DMS53 (cell line): ENCODE data around the gene ALK.

Experiments used
- DNase-seq: peaks from one replicate; lab custom pipeline; 2025; lab: John Stamatoyannopoulos, UW

Gene ALK

DNA sequence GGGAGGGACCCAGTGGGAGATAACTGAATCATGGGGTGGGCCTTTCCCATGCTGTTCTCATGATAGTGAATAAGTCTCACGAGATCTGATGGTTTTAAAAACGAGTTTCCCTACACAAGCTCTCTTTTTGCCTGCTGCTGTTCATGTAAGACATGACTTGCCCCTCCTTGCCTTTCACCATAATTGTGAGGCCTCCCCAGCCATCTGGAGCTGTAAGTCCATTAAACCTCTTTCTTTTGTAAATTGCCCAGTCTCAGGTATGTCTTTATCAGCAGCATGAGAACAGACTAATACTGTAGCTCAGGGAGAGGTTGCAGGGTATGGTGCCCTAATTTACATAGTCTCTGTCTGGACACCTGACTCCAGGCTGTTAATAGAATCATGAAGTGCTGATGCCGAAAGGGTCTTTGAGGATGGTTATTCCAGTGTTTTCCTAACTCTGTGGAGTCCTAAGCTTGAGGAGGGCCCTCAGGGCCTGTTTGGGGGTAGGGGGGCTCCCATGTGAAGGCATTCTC, 343.2 kb downstream of the ALK start:
- DNase-seq, result no peak

DNA sequence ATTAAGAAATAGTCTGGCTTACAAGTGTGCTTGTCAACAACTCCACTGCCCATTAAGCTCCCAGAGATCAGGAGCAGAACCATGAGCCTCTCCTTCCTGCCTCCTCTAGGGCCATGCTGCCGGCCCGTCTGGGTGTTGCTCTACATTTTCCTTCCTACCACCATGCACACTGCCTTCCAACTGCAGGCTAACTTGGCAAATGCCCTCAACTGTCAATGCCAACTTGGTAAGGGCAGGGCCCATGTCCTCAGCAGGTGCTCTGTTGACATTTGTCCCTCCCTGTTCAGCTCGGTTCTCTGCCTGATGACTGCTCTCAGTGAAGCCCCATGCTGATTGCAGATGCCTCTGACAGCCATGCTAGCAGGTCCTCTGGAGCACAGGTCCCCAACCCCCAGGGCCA, 345.2 kb downstream of the ALK start:
- no peak for DNase-seq

DNA sequence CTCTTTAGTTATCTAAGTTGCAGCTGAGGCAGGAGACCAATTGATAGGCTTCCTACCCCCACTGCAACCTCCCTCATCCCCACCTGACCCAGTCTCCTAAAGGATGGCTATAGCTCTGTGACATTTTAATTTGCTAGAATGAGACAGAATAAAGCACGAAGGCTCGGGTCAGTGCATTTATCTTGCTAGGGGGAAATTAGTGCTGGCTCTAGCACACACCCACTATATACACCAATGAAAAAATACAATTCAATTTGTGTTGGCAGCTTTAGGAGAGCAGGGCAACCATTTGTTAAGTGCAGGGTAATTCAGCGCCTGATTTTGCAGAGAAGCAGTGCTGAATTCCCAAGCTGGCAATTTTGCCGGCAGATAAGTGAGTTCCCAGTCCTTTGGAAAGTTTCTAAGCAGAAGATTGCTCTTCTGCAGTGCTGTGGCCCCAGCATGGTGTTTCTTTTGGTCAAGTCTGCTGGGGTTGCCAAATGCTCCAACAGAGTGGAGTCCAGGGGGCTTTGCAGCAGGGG, 346.0 kb downstream of the ALK start:
- DNase-seq, result no peak

DNA sequence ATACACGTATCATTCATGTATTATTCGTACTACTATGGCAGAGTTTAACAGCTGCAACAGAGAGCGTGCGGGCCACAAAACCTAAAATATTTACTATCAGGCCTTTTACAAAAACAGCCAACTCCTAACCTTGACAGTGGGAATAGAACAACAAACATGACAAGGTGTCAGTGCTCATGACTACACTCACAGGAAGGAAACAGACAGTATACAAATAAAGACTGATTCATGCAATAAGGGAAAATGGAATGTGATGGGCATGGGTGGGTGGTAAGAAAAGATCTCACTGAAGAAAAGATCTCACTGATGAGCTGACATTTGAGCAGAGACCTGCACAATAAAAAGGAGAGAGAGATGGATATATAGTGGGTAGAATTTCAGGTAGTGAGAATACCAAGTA, 347.8 kb downstream of the ALK start:
- no peak for DNase-seq

DNA sequence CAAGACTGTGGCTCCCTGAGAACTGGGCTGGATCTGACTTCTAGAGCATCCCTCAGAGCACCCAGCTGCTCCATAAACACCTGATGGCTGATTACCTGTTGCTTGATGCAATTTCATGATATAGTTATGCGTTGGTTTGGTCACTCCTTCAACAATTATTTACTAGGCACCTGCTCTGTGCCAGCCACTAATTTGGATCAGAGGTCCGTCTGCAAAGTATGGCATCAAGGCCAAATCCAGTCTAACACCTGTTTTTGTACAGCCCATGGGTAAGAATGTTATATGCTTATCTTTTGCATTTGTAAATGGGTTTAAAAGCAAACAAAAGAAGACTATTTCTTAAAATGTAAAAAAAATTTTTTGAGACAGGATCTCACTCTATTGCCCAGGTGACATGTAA, 348.2 kb downstream of the ALK start:
- DNase-seq, result no peak

DNA sequence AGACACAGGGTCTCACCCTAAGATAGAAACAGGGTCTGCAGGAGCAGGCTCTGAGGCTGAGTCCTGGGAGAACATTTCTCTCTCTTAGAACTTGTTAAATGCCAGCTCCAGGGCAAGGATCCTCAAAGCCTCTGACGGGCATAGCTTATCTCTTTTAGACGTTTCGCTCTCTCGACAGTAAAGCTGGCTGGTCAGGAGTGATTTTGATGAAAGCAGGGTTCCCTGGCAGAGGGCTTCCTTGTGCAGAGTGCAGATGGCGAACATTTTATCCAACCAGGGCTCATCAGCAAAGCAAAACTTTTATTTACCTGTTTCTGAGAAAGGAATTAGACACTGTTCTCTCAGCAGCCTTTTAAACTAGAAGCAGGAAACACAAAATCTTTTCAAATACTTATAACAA, 350.8 kb downstream of the ALK start:
- no peak for DNase-seq

DNA sequence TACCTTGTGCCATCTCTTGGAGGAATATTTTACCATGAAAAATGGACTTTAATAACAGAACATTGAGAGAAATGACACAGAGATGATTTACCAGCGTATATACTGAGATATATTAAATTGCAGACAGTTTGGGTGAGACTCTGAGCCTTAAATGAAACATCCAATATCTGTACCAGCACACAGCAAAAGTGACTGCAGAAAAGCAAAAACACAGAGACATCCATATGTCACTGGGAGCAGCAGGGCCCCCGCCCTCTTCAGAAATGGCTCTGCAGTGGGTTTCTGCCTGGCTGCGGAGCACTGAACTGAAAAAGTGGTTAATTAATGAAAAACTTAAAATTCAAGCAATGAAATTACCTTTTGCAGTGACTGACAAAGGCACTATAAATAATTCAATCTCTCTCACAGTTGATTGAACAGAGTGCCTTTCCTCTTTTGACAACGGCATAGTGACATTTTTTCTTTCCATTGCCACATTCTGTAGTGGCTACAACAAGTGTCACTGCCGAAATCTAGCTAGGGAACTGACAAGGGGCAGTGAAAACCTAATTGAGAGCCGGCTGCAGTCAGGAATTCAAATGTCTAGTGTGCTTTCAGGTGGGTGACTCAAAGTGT, 353.4 kb downstream of the ALK start:
- no peak for DNase-seq

DNA sequence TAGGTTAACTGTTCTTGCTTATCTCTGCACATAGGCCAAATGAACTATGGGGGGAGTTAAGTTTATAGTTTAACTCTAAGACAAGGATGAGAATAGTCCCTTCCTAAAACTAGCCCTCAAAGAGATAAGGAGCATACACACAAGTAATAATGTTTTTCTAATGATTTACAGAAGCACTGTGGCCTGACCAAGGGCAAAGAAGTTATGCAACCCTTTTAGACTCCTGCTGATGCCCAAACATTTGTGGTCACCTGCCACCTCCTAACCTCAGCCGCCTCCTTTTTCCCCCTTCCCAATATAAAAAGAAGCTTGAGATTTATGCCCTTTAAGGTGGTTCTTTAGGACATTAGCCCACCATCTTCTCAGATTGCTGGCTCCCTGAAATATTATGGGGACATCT, 357.7 kb downstream of the ALK start:
- DNase-seq, result no peak

DNA sequence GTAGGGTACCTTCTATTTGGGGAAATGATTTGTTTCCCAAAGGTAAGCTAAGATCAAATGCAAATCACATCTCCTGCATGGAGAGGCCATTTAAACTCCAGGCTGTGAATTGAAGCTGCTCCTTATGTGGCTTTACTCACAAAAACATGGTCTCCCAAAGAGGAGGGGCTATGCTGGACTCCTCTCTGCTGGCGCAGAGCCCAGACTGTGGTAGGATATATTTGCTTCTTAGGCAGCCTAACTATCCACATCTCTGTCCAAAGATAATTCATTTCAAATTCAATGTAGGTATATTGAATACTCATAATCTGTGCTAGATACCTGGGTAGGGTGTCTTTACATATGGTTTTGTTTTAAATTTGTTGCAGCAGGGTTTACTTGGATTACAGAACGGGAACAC, 358.5 kb downstream of the ALK start:
- no peak for DNase-seq

DNA sequence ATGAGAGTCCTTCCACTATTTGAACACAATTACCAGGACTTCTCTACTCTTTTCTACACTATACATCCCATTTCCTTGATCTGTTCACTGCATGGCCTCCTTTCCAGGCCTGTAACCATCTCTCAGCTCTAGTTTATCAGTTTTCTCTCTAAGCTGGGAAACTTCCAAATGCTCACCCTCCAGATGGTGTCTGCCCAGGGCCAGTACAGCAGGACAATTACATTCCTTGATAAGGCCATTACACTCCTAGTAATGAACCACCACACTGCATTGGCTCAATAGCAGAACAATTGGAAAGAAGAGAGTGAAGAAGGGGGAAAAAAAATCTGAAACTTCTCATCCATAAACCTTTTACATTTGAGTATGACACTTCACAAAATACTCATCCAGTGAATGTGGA, 359.1 kb downstream of the ALK start:
- DNase-seq, result no peak

DNA sequence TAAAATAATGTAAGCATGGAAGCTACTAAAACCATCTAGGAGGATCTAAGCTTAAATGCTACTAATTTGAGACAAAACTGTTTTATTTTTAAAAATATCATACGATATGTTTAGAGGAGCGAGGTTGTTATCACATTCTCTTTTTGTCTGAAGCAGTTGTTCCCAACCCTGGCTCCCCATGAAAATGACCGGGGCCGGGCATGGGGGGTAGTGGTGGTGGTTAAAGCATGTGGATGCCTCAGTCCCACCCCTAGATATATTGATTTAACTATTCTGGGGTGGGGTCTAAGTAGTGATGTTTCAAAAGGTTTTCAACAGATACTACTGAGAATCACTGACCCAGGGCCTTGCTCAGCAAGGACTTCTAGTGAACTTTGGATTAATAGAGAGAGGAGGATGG, 359.8 kb downstream of the ALK start:
- DNase-seq, result no peak

DNA sequence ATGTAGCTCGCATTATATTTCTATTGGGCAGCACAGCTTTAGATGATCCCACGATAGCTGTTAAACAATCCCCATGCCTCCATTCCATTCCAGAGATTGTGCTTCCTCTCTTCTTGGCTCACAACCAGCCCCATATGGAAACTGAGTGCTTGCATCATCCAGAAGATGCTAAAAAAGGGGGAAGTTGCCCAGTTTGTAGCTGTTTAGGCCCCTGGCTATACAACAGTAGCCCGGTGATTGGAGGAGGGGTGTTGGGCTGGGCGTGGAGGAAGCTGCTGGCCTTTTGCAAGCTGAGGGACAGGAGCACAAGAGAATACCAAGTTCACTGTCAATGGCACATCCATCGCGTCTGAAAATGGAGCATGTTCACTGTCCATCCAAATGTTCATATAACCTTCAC, 360.2 kb downstream of the ALK start:
- no peak for DNase-seq

DNA sequence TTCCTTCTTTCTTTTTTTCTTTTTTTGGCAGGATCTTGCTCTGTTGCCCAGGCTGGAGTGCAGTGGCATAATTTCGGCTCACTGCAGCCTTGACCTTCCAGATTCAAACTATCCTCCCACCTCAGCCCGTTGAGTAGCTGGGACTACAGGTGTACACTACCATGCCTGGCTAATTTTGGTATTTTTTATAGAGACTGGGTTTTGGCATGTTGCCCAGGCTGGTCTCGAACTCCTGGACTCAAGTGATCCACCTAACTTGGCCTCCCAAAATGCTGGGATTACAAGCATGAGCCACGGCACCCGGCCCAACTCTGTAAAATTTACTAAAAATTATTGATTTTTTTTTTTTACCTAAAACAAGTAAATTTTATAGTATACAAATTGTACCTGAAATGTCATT, 360.8 kb downstream of the ALK start:
- no peak for DNase-seq

DNA sequence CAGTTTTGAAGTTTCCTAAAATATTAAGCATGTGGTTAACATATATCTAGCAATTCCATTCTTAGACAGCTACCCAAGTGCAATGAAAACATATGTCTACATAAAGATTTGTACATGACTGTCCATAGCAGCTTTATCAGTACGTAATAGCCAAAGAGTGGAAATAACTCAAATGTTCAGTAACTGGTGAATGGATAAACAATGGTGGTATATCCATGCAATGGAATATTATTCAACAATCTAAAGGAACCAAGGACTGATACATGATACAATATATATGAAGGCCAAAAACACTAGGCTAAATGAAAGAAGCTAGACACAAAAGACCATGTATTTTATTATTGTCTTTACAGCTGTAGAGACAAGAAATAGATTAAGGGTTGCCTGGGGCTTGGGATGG, 361.4 kb downstream of the ALK start:
- no peak for DNase-seq

DNA sequence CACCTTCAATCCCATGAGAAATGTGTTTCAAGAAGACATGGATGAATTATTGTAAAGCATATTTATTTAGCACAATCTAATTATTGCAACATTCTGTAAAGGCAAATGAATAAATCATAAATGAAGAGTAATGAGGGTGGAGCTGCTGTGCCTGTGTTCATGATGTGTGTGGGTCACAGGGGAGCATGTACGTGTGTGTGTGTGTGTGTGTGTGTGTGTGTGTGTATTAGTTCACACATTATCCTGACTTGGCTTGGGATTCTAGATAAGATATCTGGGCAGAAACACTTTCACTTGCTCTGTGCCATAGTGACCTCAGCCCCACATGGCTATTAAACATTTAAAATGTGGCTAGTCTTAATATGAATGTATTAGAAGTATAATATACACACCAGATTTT, 361.8 kb downstream of the ALK start:
- no peak for DNase-seq

DNA sequence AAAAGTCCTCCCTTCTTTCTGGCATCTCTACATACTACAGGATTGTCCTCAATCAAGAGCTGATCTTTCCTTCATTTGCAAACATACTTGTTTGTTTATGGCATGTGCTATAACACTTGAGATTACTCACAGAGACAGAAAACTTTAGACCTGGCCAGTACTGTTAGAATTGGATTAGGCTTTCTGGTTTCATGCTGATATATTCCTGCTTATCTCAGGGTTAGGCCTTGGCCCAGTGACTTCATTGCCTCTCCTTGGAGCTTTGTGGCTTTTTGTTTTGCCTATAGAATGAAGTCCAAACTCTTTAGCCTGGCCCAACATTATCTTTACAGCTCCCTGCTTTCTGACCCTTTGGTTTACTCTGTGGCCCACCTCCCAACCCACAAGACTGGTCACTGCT, 363.3 kb downstream of the ALK start:
- DNase-seq, result peak; percentile 25

DNA sequence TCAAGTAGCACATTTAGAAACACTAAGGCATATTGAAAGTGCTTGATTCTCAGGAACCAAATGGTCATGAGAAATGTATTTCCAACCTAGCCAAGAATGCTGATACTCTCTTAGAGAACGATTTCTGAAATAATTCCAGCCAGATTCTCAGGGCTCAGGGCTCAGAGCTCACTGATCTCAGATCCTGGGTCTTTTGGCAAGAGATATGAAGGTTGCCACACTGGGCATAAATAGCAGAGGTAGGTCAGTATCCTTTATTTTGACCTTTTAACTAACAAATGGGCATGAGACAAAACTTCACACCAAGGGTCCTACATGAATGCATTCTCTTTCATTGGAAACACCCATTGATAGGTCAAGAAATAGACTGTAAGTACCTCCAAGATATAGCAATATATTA, 364.1 kb downstream of the ALK start:
- no peak for DNase-seq

DNA sequence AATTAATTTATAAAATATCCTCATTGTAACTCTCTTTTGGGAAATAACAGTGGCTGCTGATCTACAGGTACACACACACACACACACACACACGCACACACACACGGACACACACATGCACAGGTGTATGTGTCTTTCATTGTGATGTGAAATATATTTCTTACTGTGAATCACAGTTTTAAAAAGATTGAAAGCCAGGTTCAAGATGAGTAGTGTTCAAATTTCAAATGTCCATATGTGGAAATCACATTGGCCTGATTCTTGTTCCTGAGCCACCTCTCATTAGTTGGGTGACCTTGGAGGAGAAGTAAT, 372.4 kb downstream of the ALK start:
- DNase-seq, result no peak

DNA sequence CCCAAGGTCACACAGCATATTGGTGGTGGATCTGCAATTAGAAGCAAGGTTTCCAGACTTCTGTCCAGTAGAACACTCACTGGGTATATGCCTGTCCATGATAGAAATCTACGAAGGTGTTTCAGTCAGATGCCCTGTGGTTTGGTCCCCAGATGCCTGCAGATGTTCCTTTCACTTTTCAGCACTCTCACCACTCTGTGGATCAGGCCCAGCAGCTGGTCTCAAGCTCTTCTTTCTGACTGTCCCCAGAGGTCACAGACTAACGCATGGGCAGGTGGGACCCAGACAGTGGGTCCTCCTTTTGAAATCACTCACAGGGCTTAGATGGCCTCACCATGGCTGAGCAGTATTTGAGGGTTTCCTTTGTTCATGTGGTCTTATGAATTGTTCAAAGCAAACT, 376.5 kb downstream of the ALK start:
- DNase-seq, result no peak

DNA sequence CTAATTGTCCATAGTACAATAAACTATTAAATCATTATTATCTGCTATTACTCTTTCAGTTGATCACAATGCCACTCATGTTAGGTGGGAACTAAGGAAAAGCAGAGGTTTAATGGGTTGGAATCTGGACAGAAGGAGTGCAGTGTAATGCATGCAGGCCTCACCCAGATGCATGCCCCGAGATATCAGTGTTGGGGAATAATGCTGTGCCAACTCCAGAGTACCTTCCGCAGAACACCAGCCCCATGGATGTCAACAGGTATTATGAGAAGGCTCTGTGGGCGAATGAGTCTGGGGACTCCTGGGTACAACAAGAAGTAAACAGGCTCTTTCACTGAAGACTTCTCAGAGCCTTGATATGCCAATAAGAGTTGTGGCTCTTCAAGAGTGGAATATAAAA, 377.4 kb downstream of the ALK start:
- DNase-seq, result no peak

DNA sequence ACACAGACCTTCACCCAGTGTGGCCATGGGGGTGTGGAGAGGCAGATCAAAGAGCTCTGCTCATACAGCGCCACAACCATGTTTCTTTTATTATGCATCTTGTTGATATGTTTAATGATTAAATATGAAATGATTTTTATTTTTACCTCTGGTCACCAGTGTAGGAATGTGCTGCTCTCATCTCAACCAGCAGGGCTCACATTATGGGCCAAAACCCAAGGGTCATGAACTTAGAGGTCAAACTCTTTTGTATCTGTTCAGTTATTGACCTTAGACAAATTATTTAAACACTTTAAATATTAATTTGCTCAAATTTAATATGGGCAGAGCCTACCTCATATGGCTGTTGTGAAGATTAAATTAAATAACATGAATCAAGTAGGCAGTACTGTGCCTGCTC, 386.2 kb downstream of the ALK start:
- no peak for DNase-seq

DNA sequence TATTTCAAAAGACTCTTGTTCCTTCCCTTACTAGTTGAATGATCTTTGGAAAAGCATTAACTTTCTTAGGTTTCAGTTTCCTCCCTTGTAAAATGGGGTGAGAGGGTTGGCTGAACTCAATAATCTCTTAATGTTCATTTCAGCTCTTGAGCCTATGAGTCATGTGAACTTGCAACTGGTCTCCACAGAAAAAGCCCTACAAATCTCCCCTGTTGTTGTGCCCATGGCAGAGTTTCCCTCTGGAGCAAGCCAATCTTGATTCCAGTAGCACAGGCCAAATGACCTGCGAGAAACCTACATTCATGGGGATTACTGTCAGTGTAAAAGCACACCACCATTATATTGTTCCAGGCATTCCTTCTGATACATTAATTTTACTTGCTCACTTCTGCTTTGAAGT, 388.9 kb downstream of the ALK start:
- no peak for DNase-seq

DNA sequence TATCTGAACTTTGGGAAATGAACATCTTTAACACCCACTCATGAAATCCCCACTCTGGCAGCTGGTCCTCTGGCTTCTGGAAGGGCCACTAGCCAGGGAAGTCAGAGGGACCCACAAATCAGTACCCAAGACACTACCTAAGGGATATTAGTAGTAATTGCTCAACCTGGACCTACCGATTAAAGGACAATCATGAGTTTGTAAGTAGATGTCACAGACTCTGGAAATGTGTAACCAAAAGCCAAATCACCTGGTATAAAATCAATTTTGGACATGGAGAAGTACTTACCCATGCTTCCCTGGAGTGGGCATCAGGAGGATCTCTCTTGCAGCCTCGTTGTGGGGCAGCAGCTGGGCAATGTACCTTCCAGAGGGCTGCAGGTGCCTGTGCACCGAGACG, 389.8 kb downstream of the ALK start:
- no peak for DNase-seq

DNA sequence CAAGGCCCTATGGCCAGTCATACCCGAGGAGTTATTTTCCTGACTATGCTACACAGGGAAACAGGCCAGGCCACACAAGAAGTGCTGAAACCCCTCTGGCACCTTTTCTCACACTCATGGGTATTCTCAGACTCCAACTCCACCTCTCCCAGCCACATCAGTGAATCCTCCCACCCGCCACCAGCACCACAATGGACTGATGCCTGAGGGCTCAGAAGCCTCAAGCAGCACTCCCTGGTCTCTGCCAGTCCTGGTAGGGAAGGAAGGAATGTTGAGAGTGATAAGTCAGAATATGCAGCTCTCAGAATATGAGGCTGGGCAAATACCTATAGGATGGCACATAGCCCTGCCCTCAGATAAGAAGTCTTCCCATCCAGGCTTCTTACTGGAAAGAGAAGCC, 391.1 kb downstream of the ALK start:
- no peak for DNase-seq
